ENCODE measurements around the gene NDUFS7. TPM values are rescaled to one million over a fixed set of nuclear protein-coding genes. Genes with fewer than 3 reads are reported as not detected.
A peak's percentile ranks its signal among the peaks of the same experiment; 100 is the strongest.

The NDUFS7 gene
- total and polyA plus RNA-seq, 7 experiments from 2014 or later, result 48.4 to 232 (median 68.7) TPM

GRCh38 chr19:1389033-1389940 lies 5.6 kb downstream of the NDUFS7 start:
- intact Hi-C loops (cut with micrococcal nuclease), result no loop called here
- Histone ChIP-seq H3K4me1 (ENCODE audit: control insufficient read depth in 2 of 2, insufficient read depth in 2 of 2, low read length in 2 of 2) (peaks cover 4 to 7% of the 10 kb centered on the region in 2 donors), H3K9me3 (ENCODE audit: control insufficient read depth in 2 of 3, low read length in 3 of 3) (no peaks in the 10 kb centered on the region), H3K27ac (ENCODE audit: low read depth, low read length) (no peak overlapping the region), H3K27me3 (ENCODE audit: control insufficient read depth in 2 of 2, insufficient read depth in 2 of 2, low read length in 2 of 2) (no peaks in the 10 kb centered on the region), H3K36me3 (ENCODE audit: control insufficient read depth in 2 of 3, insufficient read depth in 3 of 3, low read length in 3 of 3) (peaks cover 3 to 68% (median 5%) of the 10 kb centered on the region in 3 experiments), H3K4me3 (ENCODE audit: low read length) (no peak overlapping the region)
- peaks cover 0 to 18% (median 9%) of the 10 kb centered on the region in 5 donors for H3K36me3 Mint-ChIP-seq
- ChIA-PET POLR2A (interaction anchor here (0.7 kb wide), 1 partner anchor 1469 kb away, joined by 3 read pairs; no protein-coding TSS in a partner anchor), CTCF (no interaction called here)
- no peaks in the 10 kb centered on the region for H3K9me3 Mint-ChIP-seq
- no peak for ATAC-seq
- H3K4me3 Mint-ChIP-seq, result no peak overlapping the region
- H3K4me1 Mint-ChIP-seq, result peaks cover 5 to 32% (median 15%) of the 10 kb centered on the region in 7 donors
- peak overlapping the region in 3 of 9 donors; percentile 21 to 81 (median 51) for H3K27ac Mint-ChIP-seq
- DNase-seq, result no peak
- no peaks in the 10 kb centered on the region for H3K27me3 Mint-ChIP-seq

GRCh38 chr19:1390890-1391423 lies 7.2 kb downstream of the NDUFS7 start:
- POLR2A ChIA-PET, result no interaction called here
- peaks cover 2 to 20% (median 8%) of the 10 kb centered on the region in 7 donors for H3K4me1 Mint-ChIP-seq
- H3K36me3 ChIP-seq (ENCODE audit: control insufficient read depth in 2 of 3, insufficient read depth in 3 of 3, low read length in 3 of 3), result peaks cover 3 to 74% (median 5%) of the 10 kb centered on the region in 3 experiments
- no peak overlapping the region for H3K27ac ChIP-seq (ENCODE audit: low read depth, low read length)
- no peaks in the 10 kb centered on the region for H3K9me3 ChIP-seq (ENCODE audit: control insufficient read depth in 2 of 3, low read length in 3 of 3)
- H3K4me1 ChIP-seq (ENCODE audit: control insufficient read depth in 2 of 2, insufficient read depth in 2 of 2, low read length in 2 of 2), result no peaks in the 10 kb centered on the region
- CTCF ChIA-PET, result no interaction called here
- no peak overlapping the region for H3K4me3 Mint-ChIP-seq
- H3K27ac Mint-ChIP-seq, result no peak overlapping the region
- intact Hi-C loops (cut with micrococcal nuclease), result no loop called here
- DNase-seq, result no peak
- no peak overlapping the region for H3K4me3 ChIP-seq (ENCODE audit: low read length)
- no peaks in the 10 kb centered on the region for H3K27me3 ChIP-seq (ENCODE audit: control insufficient read depth in 2 of 2, insufficient read depth in 2 of 2, low read length in 2 of 2)
- no peaks in the 10 kb centered on the region for H3K9me3 Mint-ChIP-seq
- H3K36me3 Mint-ChIP-seq, result peaks cover 0 to 18% (median 9%) of the 10 kb centered on the region in 5 donors
- H3K27me3 Mint-ChIP-seq, result no peaks in the 10 kb centered on the region
- no peak for ATAC-seq

GRCh38 chr19:1392407-1392806 lies 8.7 kb downstream of the NDUFS7 start:
- ATAC-seq, result no peak

GRCh38 chr19:1392939-1393530 lies 9.3 kb downstream of the NDUFS7 start:
- intact Hi-C loops (cut with micrococcal nuclease), result no loop called here
- Mint-ChIP-seq H3K27me3 (no peaks in the 10 kb centered on the region), H3K4me3 (no peak overlapping the region), H3K27ac (no peak overlapping the region), H3K4me1 (peaks cover 0 to 13% (median 7%) of the 10 kb centered on the region in 7 donors), H3K36me3 (peaks cover 0 to 18% (median 9%) of the 10 kb centered on the region in 5 donors), H3K9me3 (no peaks in the 10 kb centered on the region)
- Histone ChIP-seq H3K9me3 (ENCODE audit: control insufficient read depth in 2 of 3, low read length in 3 of 3) (no peaks in the 10 kb centered on the region), H3K4me3 (ENCODE audit: low read length) (no peak overlapping the region), H3K4me1 (ENCODE audit: control insufficient read depth in 2 of 2, insufficient read depth in 2 of 2, low read length in 2 of 2) (peaks cover 0 to 6% of the 10 kb centered on the region in 2 donors), H3K27me3 (ENCODE audit: control insufficient read depth in 2 of 2, insufficient read depth in 2 of 2, low read length in 2 of 2) (no peaks in the 10 kb centered on the region), H3K36me3 (ENCODE audit: control insufficient read depth in 2 of 3, insufficient read depth in 3 of 3, low read length in 3 of 3) (peaks cover 3 to 65% (median 5%) of the 10 kb centered on the region in 3 experiments), H3K27ac (ENCODE audit: low read depth, low read length) (no peak overlapping the region)
- no peak for ATAC-seq
- DNase-seq, result no peak
- CTCF ChIA-PET, result no interaction called here
- POLR2A ChIA-PET, result no interaction called here

More at GRCh38 chr19:1392407-1392806, 8.7 kb downstream of the NDUFS7 start:
- Histone ChIP-seq H3K27ac (ENCODE audit: low read depth, low read length) (no peak overlapping the region), H3K4me3 (ENCODE audit: low read length) (no peak overlapping the region), H3K36me3 (ENCODE audit: control insufficient read depth in 2 of 3, insufficient read depth in 3 of 3, low read length in 3 of 3) (peaks cover 3 to 65% (median 5%) of the 10 kb centered on the region in 3 experiments), H3K4me1 (ENCODE audit: control insufficient read depth in 2 of 2, insufficient read depth in 2 of 2, low read length in 2 of 2) (peaks cover 0 to 6% of the 10 kb centered on the region in 2 donors), H3K27me3 (ENCODE audit: control insufficient read depth in 2 of 2, insufficient read depth in 2 of 2, low read length in 2 of 2) (no peaks in the 10 kb centered on the region), H3K9me3 (ENCODE audit: control insufficient read depth in 2 of 3, low read length in 3 of 3) (no peaks in the 10 kb centered on the region)
- ChIA-PET POLR2A (no interaction called here), CTCF (no interaction called here)
- no peak for DNase-seq
- H3K4me1 Mint-ChIP-seq, result peaks cover 0 to 13% (median 7%) of the 10 kb centered on the region in 7 donors
- no peaks in the 10 kb centered on the region for H3K27me3 Mint-ChIP-seq
- peaks cover 0 to 18% (median 9%) of the 10 kb centered on the region in 5 donors for H3K36me3 Mint-ChIP-seq
- no peak overlapping the region for H3K4me3 Mint-ChIP-seq
- no peaks in the 10 kb centered on the region for H3K9me3 Mint-ChIP-seq
- no peak overlapping the region for H3K27ac Mint-ChIP-seq
- intact Hi-C loops (cut with micrococcal nuclease), result no loop called here

GRCh38 chr19:1393841-1394240 lies 10.1 kb downstream of the NDUFS7 start:
- DNase-seq (no peak), ATAC-seq (no peak)
- Histone ChIP-seq H3K27me3 (ENCODE audit: control insufficient read depth in 2 of 2, insufficient read depth in 2 of 2, low read length in 2 of 2) (no peaks in the 10 kb centered on the region), H3K27ac (ENCODE audit: low read depth, low read length) (no peak overlapping the region), H3K9me3 (ENCODE audit: control insufficient read depth in 2 of 3, low read length in 3 of 3) (no peaks in the 10 kb centered on the region), H3K4me3 (ENCODE audit: low read length) (no peak overlapping the region), H3K36me3 (ENCODE audit: control insufficient read depth in 2 of 3, insufficient read depth in 3 of 3, low read length in 3 of 3) (peaks cover 0 to 57% (median 5%) of the 10 kb centered on the region in 3 experiments), H3K4me1 (ENCODE audit: control insufficient read depth in 2 of 2, insufficient read depth in 2 of 2, low read length in 2 of 2) (peaks cover 0 to 6% of the 10 kb centered on the region in 2 donors)
- intact Hi-C loops (cut with micrococcal nuclease), result no loop called here
- Mint-ChIP-seq H3K27me3 (no peaks in the 10 kb centered on the region), H3K27ac (no peak overlapping the region), H3K36me3 (peaks cover 0 to 16% (median 7%) of the 10 kb centered on the region in 5 donors), H3K4me1 (peaks cover 0 to 12% (median 7%) of the 10 kb centered on the region in 7 donors), H3K4me3 (no peak overlapping the region), H3K9me3 (no peaks in the 10 kb centered on the region)
- POLR2A ChIA-PET, result no interaction called here
- CTCF ChIA-PET, result no interaction called here

GRCh38 chr19:1394252-1395193 lies 10.8 kb downstream of the NDUFS7 start:
- POLR2A ChIA-PET, result interaction anchor here (0.6 to 1.1 kb wide), 2 partner anchors 14 to 36 kb away, joined by 3 read pairs; no protein-coding TSS in a partner anchor
- peaks cover 0 to 50% (median 0%) of the 10 kb centered on the region in 3 experiments for H3K36me3 ChIP-seq (ENCODE audit: control insufficient read depth in 2 of 3, insufficient read depth in 3 of 3, low read length in 3 of 3)
- no peak overlapping the region for H3K4me3 ChIP-seq (ENCODE audit: low read length)
- Mint-ChIP-seq H3K9me3 (no peaks in the 10 kb centered on the region), H3K4me3 (no peak overlapping the region), H3K27me3 (no peaks in the 10 kb centered on the region), H3K4me1 (peaks cover 0 to 7% (median 4%) of the 10 kb centered on the region in 7 donors), H3K36me3 (peaks cover 0 to 10% (median under 1%) of the 10 kb centered on the region in 5 donors), H3K27ac (no peak overlapping the region)
- no peaks in the 10 kb centered on the region for H3K9me3 ChIP-seq (ENCODE audit: control insufficient read depth in 2 of 3, low read length in 3 of 3)
- ATAC-seq (no peak), DNase-seq (no peak)
- CTCF ChIA-PET, result no interaction called here
- H3K27me3 ChIP-seq (ENCODE audit: control insufficient read depth in 2 of 2, insufficient read depth in 2 of 2, low read length in 2 of 2), result no peaks in the 10 kb centered on the region
- H3K4me1 ChIP-seq (ENCODE audit: control insufficient read depth in 2 of 2, insufficient read depth in 2 of 2, low read length in 2 of 2), result peaks cover 0 to 6% of the 10 kb centered on the region in 2 donors
- intact Hi-C loops (cut with micrococcal nuclease), result no loop called here
- H3K27ac ChIP-seq (ENCODE audit: low read depth, low read length), result no peak overlapping the region

All from naive thymus-derived CD4-positive, alpha-beta T cell (primary cell).